Measurements from ENCODE around the gene PXMP2. TPM values are rescaled to one million over a fixed set of nuclear protein-coding genes. Genes with fewer than 3 reads are reported as not detected.
A peak's percentile ranks its signal among the peaks of the same experiment; 100 is the strongest.

The PXMP2 gene
- total RNA-seq, 1 donor from 2014 or later, result 9.0 TPM

DNA sequence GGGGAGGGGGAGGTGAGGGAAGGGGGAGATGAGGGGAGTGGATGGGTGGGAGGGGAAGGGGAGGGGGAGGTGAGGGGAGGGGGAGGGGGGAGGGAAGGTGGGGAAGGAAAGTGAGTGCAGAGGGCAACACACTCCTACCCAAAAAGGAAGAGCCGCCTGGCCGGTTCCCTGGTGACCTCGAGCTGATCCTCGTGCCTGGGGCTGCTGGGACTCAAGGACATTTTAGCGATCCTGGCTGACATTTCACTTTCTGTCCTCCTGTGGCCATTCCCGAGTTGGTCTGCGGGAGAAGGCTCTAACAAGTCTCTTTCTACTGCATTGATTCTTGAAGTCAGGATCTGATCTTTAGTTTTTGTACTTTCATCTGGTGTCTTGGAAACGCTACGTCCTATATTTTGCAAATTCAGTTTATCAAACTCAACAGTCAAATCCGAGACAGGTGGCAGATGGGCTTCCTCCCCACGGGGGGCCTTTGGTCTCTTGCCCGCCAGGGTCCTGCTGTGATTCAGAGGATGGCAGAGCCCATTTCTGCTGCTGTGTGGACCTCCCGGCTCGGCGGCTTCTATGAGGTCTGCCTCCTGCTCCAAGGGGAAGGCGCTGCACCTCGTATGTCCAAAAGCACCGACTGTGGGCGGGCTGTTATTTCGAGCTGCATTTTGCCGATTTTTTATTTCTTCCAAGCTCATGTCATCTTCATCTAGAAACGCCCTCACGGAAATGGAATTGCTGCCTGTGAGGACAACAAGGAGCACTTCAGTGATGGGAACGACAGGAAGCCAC lies 42.3 kb downstream of the PXMP2 start:
- FAIRE-seq (no peak), DNase-seq (ENCODE audit: low read depth) (no peak)
- Histone ChIP-seq H3K79me2 (ENCODE audit: insufficient read depth, low read length) (peaks cover 42% of the 10 kb centered on the region), H3K27ac (ENCODE audit: low read depth, low read length) (no peak overlapping the region), H2AFZ (ENCODE audit: low read depth, low read length) (no peak overlapping the region), H4K20me1 (ENCODE audit: insufficient read depth, low read length) (peaks cover 88% of the 10 kb centered on the region), H3K36me3 (ENCODE audit: insufficient read depth, low read length) (peaks cover 59% of the 10 kb centered on the region), H3K9me3 (ENCODE audit: insufficient read depth, low read depth, low read length) (no peaks in the 10 kb centered on the region), H3K27me3 (ENCODE audit: insufficient read depth, low read length) (no peaks in the 10 kb centered on the region), H3K4me1 (ENCODE audit: insufficient read depth, low read length) (no peaks in the 10 kb centered on the region), H3K4me3 (ENCODE audit: insufficient read depth, low read depth, low read length) (no peak overlapping the region), H3K9ac (ENCODE audit: low read length) (no peak overlapping the region), H3K4me2 (ENCODE audit: low read length) (no peak overlapping the region)
- H3K4me1 Mint-ChIP-seq (ENCODE audit: low read depth, unreplicated experiment), result no peaks in the 10 kb centered on the region
- peak overlapping the region; percentile 66 for H3K27ac Mint-ChIP-seq (ENCODE audit: unreplicated experiment)
- H3K27me3 Mint-ChIP-seq (ENCODE audit: low read depth, unreplicated experiment), result no peaks in the 10 kb centered on the region
- H3K36me3 Mint-ChIP-seq (ENCODE audit: low read depth, unreplicated experiment), result peaks cover 36% of the 10 kb centered on the region
- H3K4me3 Mint-ChIP-seq (ENCODE audit: unreplicated experiment), result no peak overlapping the region
- TF ChIP-seq, protein P1, sequence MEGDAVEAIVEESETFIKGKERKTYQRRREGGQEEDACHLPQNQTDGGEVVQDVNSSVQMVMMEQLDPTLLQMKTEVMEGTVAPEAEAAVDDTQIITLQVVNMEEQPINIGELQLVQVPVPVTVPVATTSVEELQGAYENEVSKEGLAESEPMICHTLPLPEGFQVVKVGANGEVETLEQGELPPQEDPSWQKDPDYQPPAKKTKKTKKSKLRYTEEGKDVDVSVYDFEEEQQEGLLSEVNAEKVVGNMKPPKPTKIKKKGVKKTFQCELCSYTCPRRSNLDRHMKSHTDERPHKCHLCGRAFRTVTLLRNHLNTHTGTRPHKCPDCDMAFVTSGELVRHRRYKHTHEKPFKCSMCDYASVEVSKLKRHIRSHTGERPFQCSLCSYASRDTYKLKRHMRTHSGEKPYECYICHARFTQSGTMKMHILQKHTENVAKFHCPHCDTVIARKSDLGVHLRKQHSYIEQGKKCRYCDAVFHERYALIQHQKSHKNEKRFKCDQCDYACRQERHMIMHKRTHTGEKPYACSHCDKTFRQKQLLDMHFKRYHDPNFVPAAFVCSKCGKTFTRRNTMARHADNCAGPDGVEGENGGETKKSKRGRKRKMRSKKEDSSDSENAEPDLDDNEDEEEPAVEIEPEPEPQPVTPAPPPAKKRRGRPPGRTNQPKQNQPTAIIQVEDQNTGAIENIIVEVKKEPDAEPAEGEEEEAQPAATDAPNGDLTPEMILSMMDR (IDR thresholded peaks at IDR 0.05; ENCODE audit: insufficient read depth, low read depth, low read length), result no peak
- no peak for TF ChIP-seq EZH2 (IDR thresholded peaks at IDR 0.05; ENCODE audit: insufficient read depth, low read length)
- H3K9me3 Mint-ChIP-seq (ENCODE audit: unreplicated experiment), result no peaks in the 10 kb centered on the region

GRCh38 chr12:132730353-132730752 lies 43.0 kb downstream of the PXMP2 start:
- no peak for FAIRE-seq
- H3K36me3 ChIP-seq (ENCODE audit: insufficient read depth, low read length), result peaks cover 60% of the 10 kb centered on the region
- H3K27ac ChIP-seq (ENCODE audit: low read depth, low read length), result no peak overlapping the region
- no peak overlapping the region for H3K9ac ChIP-seq (ENCODE audit: low read length)
- peaks cover 35% of the 10 kb centered on the region for H3K36me3 Mint-ChIP-seq (ENCODE audit: low read depth, unreplicated experiment)
- no peak overlapping the region for H3K4me3 ChIP-seq (ENCODE audit: insufficient read depth, low read depth, low read length)
- no peak overlapping the region for H3K4me3 Mint-ChIP-seq (ENCODE audit: unreplicated experiment)
- H3K27me3 ChIP-seq (ENCODE audit: insufficient read depth, low read length), result no peaks in the 10 kb centered on the region
- no peaks in the 10 kb centered on the region for H3K4me1 ChIP-seq (ENCODE audit: insufficient read depth, low read length)
- H3K79me2 ChIP-seq (ENCODE audit: insufficient read depth, low read length), result peaks cover 42% of the 10 kb centered on the region
- H3K4me1 Mint-ChIP-seq (ENCODE audit: low read depth, unreplicated experiment), result no peaks in the 10 kb centered on the region
- no peaks in the 10 kb centered on the region for H3K9me3 Mint-ChIP-seq (ENCODE audit: unreplicated experiment)
- H4K20me1 ChIP-seq (ENCODE audit: insufficient read depth, low read length), result peaks cover 88% of the 10 kb centered on the region
- no peaks in the 10 kb centered on the region for H3K9me3 ChIP-seq (ENCODE audit: insufficient read depth, low read depth, low read length)
- H3K27me3 Mint-ChIP-seq (ENCODE audit: low read depth, unreplicated experiment), result no peaks in the 10 kb centered on the region
- H3K27ac Mint-ChIP-seq (ENCODE audit: unreplicated experiment), result peak overlapping the region; percentile 66
- no peak for DNase-seq (ENCODE audit: low read depth)
- no peak for TF ChIP-seq EZH2 (IDR thresholded peaks at IDR 0.05; ENCODE audit: insufficient read depth, low read length)
- TF ChIP-seq, protein P1 (IDR thresholded peaks at IDR 0.05; ENCODE audit: insufficient read depth, low read depth, low read length), result no peak
- H2AFZ ChIP-seq (ENCODE audit: low read depth, low read length), result no peak overlapping the region
- H3K4me2 ChIP-seq (ENCODE audit: low read length), result no peak overlapping the region

GRCh38 chr12:132731574-132731973 lies 44.2 kb downstream of the PXMP2 start:
- H3K4me3 ChIP-seq (ENCODE audit: insufficient read depth, low read depth, low read length), result no peak overlapping the region
- no peak overlapping the region for H3K4me3 Mint-ChIP-seq (ENCODE audit: unreplicated experiment)
- TF ChIP-seq, protein P1 (IDR thresholded peaks at IDR 0.05; ENCODE audit: insufficient read depth, low read depth, low read length), result no peak
- TF ChIP-seq EZH2 (IDR thresholded peaks at IDR 0.05; ENCODE audit: insufficient read depth, low read length), result no peak
- H3K27ac ChIP-seq (ENCODE audit: low read depth, low read length), result no peak overlapping the region
- peaks cover 53% of the 10 kb centered on the region for H3K36me3 ChIP-seq (ENCODE audit: insufficient read depth, low read length)
- H3K9me3 ChIP-seq (ENCODE audit: insufficient read depth, low read depth, low read length), result no peaks in the 10 kb centered on the region
- H3K27ac Mint-ChIP-seq (ENCODE audit: unreplicated experiment), result no peak overlapping the region
- FAIRE-seq, result no peak
- no peaks in the 10 kb centered on the region for H3K4me1 Mint-ChIP-seq (ENCODE audit: low read depth, unreplicated experiment)
- peaks cover 86% of the 10 kb centered on the region for H4K20me1 ChIP-seq (ENCODE audit: insufficient read depth, low read length)
- H3K79me2 ChIP-seq (ENCODE audit: insufficient read depth, low read length), result peaks cover 41% of the 10 kb centered on the region
- peaks cover 28% of the 10 kb centered on the region for H3K36me3 Mint-ChIP-seq (ENCODE audit: low read depth, unreplicated experiment)
- no peak overlapping the region for H3K4me2 ChIP-seq (ENCODE audit: low read length)
- H3K9ac ChIP-seq (ENCODE audit: low read length), result no peak overlapping the region
- H3K27me3 ChIP-seq (ENCODE audit: insufficient read depth, low read length), result no peaks in the 10 kb centered on the region
- no peak overlapping the region for H2AFZ ChIP-seq (ENCODE audit: low read depth, low read length)
- no peaks in the 10 kb centered on the region for H3K4me1 ChIP-seq (ENCODE audit: insufficient read depth, low read length)
- no peaks in the 10 kb centered on the region for H3K9me3 Mint-ChIP-seq (ENCODE audit: unreplicated experiment)
- DNase-seq (ENCODE audit: low read depth), result no peak
- no peaks in the 10 kb centered on the region for H3K27me3 Mint-ChIP-seq (ENCODE audit: low read depth, unreplicated experiment)

Data from astrocyte (in vitro differentiated cells and primary cell).